Right lobe of liver (tissue), 6 donors: ENCODE measurements around the gene ALK. TPM values are rescaled to one million over a fixed set of nuclear protein-coding genes. Genes with fewer than 3 reads are reported as not detected.

ENCODE experiments used
- ATAC-seq, 4 donors: fragments of 200-7000 bp; cut with Tn5 transposase; one replicate each; pipeline ENCODE4 v1.9.1; 2020; ENCODE audit warnings: mild to moderate bottlenecking in 4 of 4, moderate library complexity in 4 of 4
- DNase-seq, 3 donors: peaks; one replicate each; pipeline ENCODE4 v3.0.0-alpha.2; 2020
- H3K27ac ChIP-seq, 3 donors: fragments of 200-600 bp; one replicate each; pipeline ENCODE4 v1.8.0; 2022
- H3K27me3 ChIP-seq, 2 donors: fragments of 200-600 bp; one replicate each; pipeline ENCODE4 v1.8.0; 2022
- H3K36me3 ChIP-seq, 4 donors: fragments of 200-600 bp; sonication (generic) in 1 of 4; one replicate each; pipeline versions ENCODE4 v1.5.1 to v1.8.0; 2017 to 2022; ENCODE audit warnings: control low read depth in 1 of 4
- H3K4me1 ChIP-seq, 4 donors: fragments of 200-600 bp; sonication (generic) in 1 of 4; one replicate each; pipeline versions ENCODE4 v1.5.1 to v1.8.0; 2017 to 2022; ENCODE audit warnings: control low read depth in 1 of 4
- H3K4me3 ChIP-seq, 3 donors: fragments of 200-600 bp; one replicate each; pipeline ENCODE4 v1.8.0; 2022
- H3K9me3 ChIP-seq, 4 donors: fragments of 200-600 bp; sonication (generic) in 1 of 4; one replicate each; pipeline versions ENCODE4 v1.5.1 to v1.8.0; 2017 to 2022; ENCODE audit warnings: control low read depth in 1 of 4
- POLR2A ChIP-seq: fragments of 450-650 bp; IDR thresholded peaks from one replicate; pipeline ENCODE4 v1.6.1; 2017; ENCODE audit warnings: antibody characterized with exemption, mild to moderate bottlenecking
- WGBS: methylation state at CpG from one replicate; pipeline ENCODE4 v1.1.6; 2018; ENCODE audit warnings: low coverage, low lambda C conversion rate; ENCODE audit not compliant: insufficient coverage; ENCODE audit errors: missing lambda C conversion rate; 5-methylcytosine and 5-hydroxymethylcytosine counted together
- intact Hi-C, 2 donors: fragments of 100-400 bp; cut with DNase I; formaldehyde crosslinking; loops; one replicate each; pipeline versions ENCODE4 v1.11.2 to v1.14.1; 2022
- total RNA-seq, 6 experiments: library from RNA; depleted of rRNA in 2 of 6; stranded (reverse); fragments of >200 nt in 2 of 6; fragmentation: NEBNext Ultra II Directional in 3 of 6; extraction: Animal tissue kit (Norgen Biotek cat#: 25700) in 3 of 6; gene quantifications; one replicate each; pipeline versions ENCODE4 v1.1.0 to v1.2.4, GENCODE V29; 2016 to 2023
- TF ChIP-seq, protein P1 (sequence below), 4 donors: fragments of 200-600 bp in 3 of 4; fragments of 450-650 bp in 1 of 4; IDR thresholded peaks; one replicate each; pipeline versions ENCODE4 v1.5.1 to v1.8.0; 2016 to 2022; ENCODE audit warnings: antibody characterized with exemption in 4 of 4, mild to moderate bottlenecking in 2 of 4
- donor health status: DM: no; HTN: yes; CAD: no.
- donor health status: DM: no; HTN: no; CAD: no.
- donor health status: DM: no; HTN: no; CAD: no.
- donor health status: DM: no; HTN: yes; CAD: no.
- donor health status: DM: no; HTN: yes; CAD: no.

ALK gene
- total RNA-seq, 6 experiments from 2014 or later: 0.04 to 0.06 TPM; not detected in 4

DNA sequence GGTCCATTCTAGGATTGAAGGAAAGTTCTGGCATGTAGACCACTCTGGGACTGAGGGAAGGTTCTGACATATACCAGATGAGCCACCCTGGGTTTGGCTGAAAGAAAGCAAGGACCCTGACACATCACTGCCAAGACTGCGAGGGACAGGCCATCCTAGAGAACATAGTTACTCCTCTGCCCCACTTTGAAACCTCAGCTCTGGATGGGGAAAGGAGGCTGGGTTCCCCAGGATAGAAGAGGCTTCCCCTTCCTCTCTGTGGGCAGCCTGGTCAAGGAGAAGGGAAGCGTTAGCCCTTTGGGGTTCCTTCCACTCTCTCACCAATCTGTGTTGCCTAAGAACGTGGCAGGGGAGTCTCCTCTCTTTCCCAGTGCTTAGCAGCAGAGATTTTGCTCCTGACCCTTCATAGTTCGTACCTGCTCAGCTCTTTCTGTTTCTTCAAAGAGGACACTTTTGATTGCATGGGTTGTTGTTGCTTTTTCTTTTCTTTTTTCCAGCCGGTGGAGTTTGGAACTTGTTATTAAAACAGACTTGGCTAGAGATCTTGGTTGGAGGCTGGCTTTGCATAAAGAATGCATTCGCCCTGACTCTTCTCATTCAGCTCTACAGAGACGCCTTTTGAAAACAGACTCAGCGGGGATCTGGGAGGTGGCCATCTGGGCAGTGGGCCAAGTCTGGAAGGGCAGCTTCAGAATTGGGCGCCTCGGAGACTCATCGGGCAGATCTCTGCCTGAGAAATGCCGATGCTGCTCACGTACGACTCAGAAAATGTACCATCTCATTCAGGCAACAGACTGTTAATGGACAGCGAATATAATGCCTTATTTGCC, 640.1 kb downstream of the ALK start:
- no peak for DNase-seq
- no peak for ATAC-seq
- 48% methylated on average over 12 of the region's 15 CpGs for WGBS
- TF ChIP-seq, protein P1, sequence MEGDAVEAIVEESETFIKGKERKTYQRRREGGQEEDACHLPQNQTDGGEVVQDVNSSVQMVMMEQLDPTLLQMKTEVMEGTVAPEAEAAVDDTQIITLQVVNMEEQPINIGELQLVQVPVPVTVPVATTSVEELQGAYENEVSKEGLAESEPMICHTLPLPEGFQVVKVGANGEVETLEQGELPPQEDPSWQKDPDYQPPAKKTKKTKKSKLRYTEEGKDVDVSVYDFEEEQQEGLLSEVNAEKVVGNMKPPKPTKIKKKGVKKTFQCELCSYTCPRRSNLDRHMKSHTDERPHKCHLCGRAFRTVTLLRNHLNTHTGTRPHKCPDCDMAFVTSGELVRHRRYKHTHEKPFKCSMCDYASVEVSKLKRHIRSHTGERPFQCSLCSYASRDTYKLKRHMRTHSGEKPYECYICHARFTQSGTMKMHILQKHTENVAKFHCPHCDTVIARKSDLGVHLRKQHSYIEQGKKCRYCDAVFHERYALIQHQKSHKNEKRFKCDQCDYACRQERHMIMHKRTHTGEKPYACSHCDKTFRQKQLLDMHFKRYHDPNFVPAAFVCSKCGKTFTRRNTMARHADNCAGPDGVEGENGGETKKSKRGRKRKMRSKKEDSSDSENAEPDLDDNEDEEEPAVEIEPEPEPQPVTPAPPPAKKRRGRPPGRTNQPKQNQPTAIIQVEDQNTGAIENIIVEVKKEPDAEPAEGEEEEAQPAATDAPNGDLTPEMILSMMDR (IDR thresholded peaks at IDR 0.05): no peak
- no peak for TF ChIP-seq POLR2A
- no peaks in the 10 kb centered on the region for H3K27me3 ChIP-seq
- no peaks in the 10 kb centered on the region for H3K9me3 ChIP-seq
- intact Hi-C loops: no loop called here
- no peaks in the 10 kb centered on the region for H3K4me1 ChIP-seq
- H3K36me3 ChIP-seq: no peaks in the 10 kb centered on the region
- no peak overlapping the region for H3K4me3 ChIP-seq
- no peak overlapping the region for H3K27ac ChIP-seq

DNA sequence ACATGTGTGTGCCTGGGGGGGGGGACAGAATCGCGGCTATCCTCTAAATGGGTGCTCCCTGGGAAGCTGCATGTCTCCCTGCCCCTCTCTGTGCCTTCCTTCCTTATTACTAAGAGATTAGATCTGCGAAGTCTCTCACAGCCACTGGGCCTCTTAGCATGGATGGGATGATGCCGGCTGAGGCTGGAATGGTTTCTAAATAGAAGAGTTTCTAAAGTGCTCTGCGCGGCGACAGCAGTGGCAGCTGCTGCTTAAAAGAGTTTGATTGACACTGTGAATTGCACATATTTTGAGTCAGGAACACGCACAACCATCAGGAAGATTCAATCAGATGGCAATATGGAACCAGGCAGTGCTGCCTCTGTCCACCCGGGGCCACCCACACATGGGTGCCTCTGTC, 642.4 kb downstream of the ALK start:
- H3K27me3 ChIP-seq: no peaks in the 10 kb centered on the region
- no peak overlapping the region for H3K4me3 ChIP-seq
- intact Hi-C loops: no loop called here
- no peak overlapping the region for H3K27ac ChIP-seq
- TF ChIP-seq, protein P1 (IDR thresholded peaks at IDR 0.05): no peak
- no peak for TF ChIP-seq POLR2A
- 82% methylated on average over 7 of the region's 9 CpGs for WGBS
- ATAC-seq (no peak), DNase-seq (peak in 1 of 3 donors; percentile 15)
- no peaks in the 10 kb centered on the region for H3K9me3 ChIP-seq
- H3K4me1 ChIP-seq: no peaks in the 10 kb centered on the region
- H3K36me3 ChIP-seq: no peaks in the 10 kb centered on the region

DNA sequence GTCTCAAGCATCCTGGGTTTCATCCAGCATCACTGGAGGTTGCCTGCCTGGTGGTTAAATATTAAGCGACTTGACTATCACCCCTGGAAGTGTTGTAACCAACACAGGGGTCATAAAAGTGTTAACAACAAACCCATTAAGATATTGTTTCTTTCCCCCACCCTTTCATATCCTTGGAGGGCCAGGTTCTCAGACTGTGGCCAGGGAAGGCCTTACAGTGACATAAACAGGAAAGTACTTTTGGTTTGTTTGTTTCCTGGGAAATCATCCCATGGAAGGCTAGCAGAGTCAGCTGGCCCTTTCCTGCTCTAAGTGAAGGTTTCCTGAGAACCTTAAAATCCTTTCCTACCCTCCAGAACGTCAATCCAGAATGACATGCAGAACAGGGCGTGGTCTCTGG, 645.2 kb downstream of the ALK start:
- WGBS: 11% methylated on average over 3 of the region's 3 CpGs
- H3K27ac ChIP-seq: no peak overlapping the region
- H3K27me3 ChIP-seq: no peaks in the 10 kb centered on the region
- TF ChIP-seq, protein P1 (IDR thresholded peaks at IDR 0.05): no peak
- TF ChIP-seq POLR2A: no peak
- DNase-seq: no peak
- intact Hi-C loops: no loop called here
- no peaks in the 10 kb centered on the region for H3K9me3 ChIP-seq
- H3K36me3 ChIP-seq: no peaks in the 10 kb centered on the region
- H3K4me3 ChIP-seq: no peak overlapping the region
- no peaks in the 10 kb centered on the region for H3K4me1 ChIP-seq
- no peak for ATAC-seq

DNA sequence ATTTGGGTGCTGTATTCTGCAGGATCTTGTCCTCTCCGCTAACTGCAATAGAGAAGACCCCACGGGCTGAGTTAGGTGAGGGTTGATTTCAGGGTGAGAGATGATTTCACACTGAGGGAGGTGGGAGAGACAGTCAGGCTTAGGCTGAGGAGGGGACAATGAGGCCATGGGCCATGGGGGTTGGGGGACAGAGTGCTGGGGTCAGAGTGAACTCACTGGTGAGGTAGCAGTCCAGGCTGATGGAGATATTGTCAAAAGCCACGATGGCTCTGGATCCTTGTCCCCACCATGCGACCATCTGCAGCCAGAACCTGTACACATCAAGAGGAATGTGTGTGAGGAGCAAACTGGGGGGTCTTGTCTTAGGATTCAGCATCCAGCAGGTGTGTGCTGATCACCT, 646.2 kb downstream of the ALK start:
- Histone ChIP-seq H3K4me1 (no peaks in the 10 kb centered on the region), H3K9me3 (no peaks in the 10 kb centered on the region), H3K4me3 (no peak overlapping the region), H3K27me3 (no peaks in the 10 kb centered on the region), H3K27ac (no peak overlapping the region), H3K36me3 (no peaks in the 10 kb centered on the region)
- WGBS: 63% methylated on average over 3 of the region's 4 CpGs
- DNase-seq: no peak
- TF ChIP-seq POLR2A: no peak
- TF ChIP-seq, protein P1 (IDR thresholded peaks at IDR 0.05): no peak
- ATAC-seq: no peak
- intact Hi-C loops: no loop called here
